Motor neuron (in vitro differentiated cells): Measurements from ENCODE around the gene HAP1. TPM values are rescaled to one million over a fixed set of nuclear protein-coding genes. Genes with fewer than 3 reads are reported as not detected.

Experiments used
- ATAC-seq, 8 experiments: fragments of 200-7000 bp; cut with Tn5 transposase; replicated peaks in 6 of 8; 2 replicates each; pipeline ENCODE4 v1.8.0; 2021; ENCODE audit warnings: mild to moderate bottlenecking in 8 of 8, moderate library complexity in 8 of 8
- H3K27ac ChIP-seq, 2 donors: fragments of 250-450 bp; sonication (Bioruptor Pico); 2 replicates each; pipeline ENCODE4 v1.9.0; 2021; ENCODE audit warnings: antibody characterized with exemption in 2 of 2, mild to moderate bottlenecking in 2 of 2, moderate library complexity in 1 of 2
- H3K4me1 ChIP-seq, 2 donors: fragments of 250-450 bp; sonication (Bioruptor Pico); replicated peaks in 1 of 2; 2 replicates each; pipeline ENCODE4 v1.6.1; 2021; ENCODE audit warnings: antibody characterized with exemption in 2 of 2, mild to moderate bottlenecking in 2 of 2, moderate library complexity in 1 of 2
- H3K4me3 ChIP-seq, 5 donors: fragments of 250-450 bp; sonication (Bioruptor Pico); 2 replicates each; pipeline ENCODE4 v1.9.0; 2021; ENCODE audit warnings: antibody characterized with exemption in 5 of 5, mild to moderate bottlenecking in 5 of 5, moderate library complexity in 4 of 5
- WGBS, 10 experiments: fragments of 450-650 bp; shearing (Covaris generic); methylation state at CpG; one replicate each; pipeline ENCODE4 v1.0.0; 2022; 5-methylcytosine and 5-hydroxymethylcytosine counted together
- in situ Hi-C, 9 experiments: fragments of 400-800 bp; cut with MboI; loops; one replicate each; pipeline ENCODE4 v1.15.0; 2021; ENCODE audit warnings: low sequenced_read_pairs in 9 of 9, low pct_unique_long_range_greater_than_20kb in 2 of 9; ENCODE audit not compliant: unreplicated experiment in 9 of 9
- total RNA-seq, 8 experiments: library from RNA; unstranded; fragments of 300-600 nt; gene quantifications; 2 replicates each; pipeline versions ENCODE4 v1.2.3 to v1.2.4, GENCODE V29; 2022

Gene HAP1
- total RNA-seq, 8 experiments from 2014 or later: 0.41 to 12.8 (median 2.1) TPM

GRCh38 chr17:41772218-41772585 is 37.8 kb upstream of the HAP1 start:
- in situ Hi-C loops: no loop called here
- 80% methylated on average over 1 of the region's 4 CpGs; no CpG with 5 or more reads in 8 of the 10 experiments for WGBS, 10 experiments
- no peak for ATAC-seq
- H3K4me3 ChIP-seq: no peak overlapping the region
- no peak overlapping the region for H3K27ac ChIP-seq
- H3K4me1 ChIP-seq: peaks cover 27 to 35% of the 10 kb centered on the region in 2 donors

- 50 to 100% (median 84%) methylated on average over 2 to 7 of the region's 17 CpGs; no CpG with 5 or more reads in 6 of the 10 experiments for WGBS, 10 experiments
- peaks cover 27 to 34% of the 10 kb centered on the region in 2 donors for H3K4me1 ChIP-seq
- no peak for ATAC-seq
- H3K27ac ChIP-seq: no peak overlapping the region
- no peak overlapping the region for H3K4me3 ChIP-seq
- in situ Hi-C loops: no loop called here
These were observed 37.2 kb upstream of the HAP1 start for GRCh38 chr17:41771389-41772206.

- no peak overlapping the region for H3K4me3 ChIP-seq
- in situ Hi-C loops: no loop called here
- H3K27ac ChIP-seq: no peak overlapping the region
- H3K4me1 ChIP-seq: peaks cover 18 to 23% of the 10 kb centered on the region in 2 donors
- WGBS, 10 experiments: 36 to 100% (median 87%) methylated on average over 1 to 3 of the region's 3 CpGs; no CpG with 5 or more reads in 2 of the 10 experiments
- no peak for ATAC-seq
These were observed 35.5 kb upstream of the HAP1 start for GRCh38 chr17:41769985-41770384.

- Histone ChIP-seq H3K27ac (no peak overlapping the region), H3K4me1 (peaks cover 18 to 19% of the 10 kb centered on the region in 2 donors), H3K4me3 (no peak overlapping the region)
- in situ Hi-C loops: no loop called here
- WGBS, 10 experiments: no CpG with 5 or more reads among the region's 16 CpGs
- ATAC-seq: no peak
These were observed 35.0 kb upstream of the HAP1 start for GRCh38 chr17:41769346-41769862.

GRCh38 chr17:41768682-41769288 is 34.3 kb upstream of the HAP1 start:
- H3K4me3 ChIP-seq: no peak overlapping the region
- 92 to 100% (median 94%) methylated on average over 1 to 3 of the region's 23 CpGs; no CpG with 5 or more reads in 5 of the 10 experiments for WGBS, 10 experiments
- no peak overlapping the region for H3K27ac ChIP-seq
- in situ Hi-C loops: no loop called here
- ATAC-seq: no peak
- H3K4me1 ChIP-seq: peaks cover 13 to 14% of the 10 kb centered on the region in 2 donors

GRCh38 chr17:41767324-41768042 is 33.0 kb upstream of the HAP1 start:
- in situ Hi-C loops: no loop called here
- 60 to 100% (median 98%) methylated on average over 1 to 9 of the region's 18 CpGs; no CpG with 5 or more reads in 6 of the 10 experiments for WGBS, 10 experiments
- no peak for ATAC-seq

GRCh38 chr17:41766135-41766534 is 31.7 kb upstream of the HAP1 start:
- in situ Hi-C loops: no loop called here
- H3K4me1 ChIP-seq: no peaks in the 10 kb centered on the region

More at GRCh38 chr17:41767324-41768042, 33.0 kb upstream of the HAP1 start:
- Histone ChIP-seq H3K4me3 (no peak overlapping the region), H3K27ac (no peak overlapping the region), H3K4me1 (peaks cover 1% of the 10 kb centered on the region in 2 donors)

GRCh38 chr17:41763327-41763726 is 28.9 kb upstream of the HAP1 start:
- 60 to 100% (median 90%) methylated on average over 1 to 4 of the region's 8 CpGs; no CpG with 5 or more reads in 4 of the 10 experiments for WGBS, 10 experiments

More at GRCh38 chr17:41766135-41766534, 31.7 kb upstream of the HAP1 start:
- ATAC-seq: no peak
- Histone ChIP-seq H3K4me3 (no peak overlapping the region), H3K27ac (no peak overlapping the region)

GRCh38 chr17:41762841-41763240 is 28.4 kb upstream of the HAP1 start:
- H3K4me3 ChIP-seq: no peak overlapping the region
- H3K4me1 ChIP-seq: no peaks in the 10 kb centered on the region
- no peak for ATAC-seq
- 57 to 100% (median 91%) methylated on average over 1 to 15 of the region's 16 CpGs; no CpG with 5 or more reads in 4 of the 10 experiments for WGBS, 10 experiments
- no peak overlapping the region for H3K27ac ChIP-seq
- in situ Hi-C loops: no loop called here

More at GRCh38 chr17:41763327-41763726, 28.9 kb upstream of the HAP1 start:
- no peak for ATAC-seq
- Histone ChIP-seq H3K4me1 (no peaks in the 10 kb centered on the region), H3K4me3 (no peak overlapping the region), H3K27ac (no peak overlapping the region)
- in situ Hi-C loops: no loop called here

- Histone ChIP-seq H3K27ac (no peak overlapping the region), H3K4me3 (no peak overlapping the region), H3K4me1 (no peaks in the 10 kb centered on the region)
- in situ Hi-C loops: no loop called here
- no peak for ATAC-seq
- 40 to 100% (median 83%) methylated on average over 1 to 5 of the region's 6 CpGs; no CpG with 5 or more reads in 2 of the 10 experiments for WGBS, 10 experiments
These were observed 27.9 kb upstream of the HAP1 start for GRCh38 chr17:41762391-41762790.

- 80 to 100% (median 100%) methylated on average over 1 to 2 of the region's 6 CpGs; no CpG with 5 or more reads in 7 of the 10 experiments for WGBS, 10 experiments
- Histone ChIP-seq H3K4me1 (no peaks in the 10 kb centered on the region), H3K27ac (no peak overlapping the region), H3K4me3 (no peak overlapping the region)
- in situ Hi-C loops: no loop called here
- ATAC-seq: no peak
These were observed 26.4 kb upstream of the HAP1 start for GRCh38 chr17:41760878-41761277.

GRCh38 chr17:41758601-41759000 is 24.2 kb upstream of the HAP1 start:
- H3K4me1 ChIP-seq: no peaks in the 10 kb centered on the region
- no peak overlapping the region for H3K4me3 ChIP-seq
- H3K27ac ChIP-seq: no peak overlapping the region
- in situ Hi-C loops: no loop called here
- 60 to 100% (median 88%) methylated on average over 1 to 4 of the region's 9 CpGs; no CpG with 5 or more reads in 5 of the 10 experiments for WGBS, 10 experiments
- peak in 1 of 8 experiments; percentile 49 for ATAC-seq

- Histone ChIP-seq H3K27ac (no peak overlapping the region), H3K4me3 (no peak overlapping the region), H3K4me1 (no peaks in the 10 kb centered on the region)
- ATAC-seq: peak in 1 of 8 experiments; percentile 14
- in situ Hi-C loops: no loop called here
- 80 to 89% methylated on average over 4 to 6 of the region's 12 CpGs; no CpG with 5 or more reads in 8 of the 10 experiments for WGBS, 10 experiments
These were observed 19.6 kb upstream of the HAP1 start for GRCh38 chr17:41754066-41754465.
